ENCODE measurements around the gene C1orf115. TPM values are rescaled to one million over a fixed set of nuclear protein-coding genes. Genes with fewer than 3 reads are reported as not detected.
A peak's percentile ranks its signal among the peaks of the same experiment; 100 is the strongest.
"Not testable (repeated sequence)": the region's sequence is repeated elsewhere in the genome, so short reads cannot be mapped to it uniquely, and the experiment has no call there.

The C1orf115 gene
- total RNA-seq, 1 donor from 2014 or later = 0.11 TPM

GRCh38 chr1:220682901-220683576 is 7.1 kb upstream of the C1orf115 start:
- no peak overlapping the region for H3K27ac Mint-ChIP-seq
- no peaks in the 10 kb centered on the region for H3K4me1 Mint-ChIP-seq (ENCODE audit: low read depth)
- intact Hi-C loops (cut with micrococcal nuclease) = no loop called here
- H3K36me3 Mint-ChIP-seq (ENCODE audit: low read depth) = no peaks in the 10 kb centered on the region
- DNase-seq (ENCODE audit: low spot score) = no peak
- no peak overlapping the region for H3K4me3 Mint-ChIP-seq (ENCODE audit: low read depth)
- H3K9me3 Mint-ChIP-seq = no peaks in the 10 kb centered on the region
- no peaks in the 10 kb centered on the region for H3K27me3 Mint-ChIP-seq (ENCODE audit: low read depth)

- H3K9me3 Mint-ChIP-seq; H3K4me1 Mint-ChIP-seq (ENCODE audit: low read depth); H3K27ac Mint-ChIP-seq; DNase-seq (ENCODE audit: low spot score); intact Hi-C loops (cut with micrococcal nuclease); H3K36me3 Mint-ChIP-seq (ENCODE audit: low read depth); H3K27me3 Mint-ChIP-seq (ENCODE audit: low read depth); H3K4me3 Mint-ChIP-seq (ENCODE audit: low read depth): not testable (repeated sequence)
These were observed 6.4 kb upstream of the C1orf115 start for GRCh38 chr1:220683716-220684115.

GRCh38 chr1:220684890-220685289 is 5.3 kb upstream of the C1orf115 start:
- H3K27ac Mint-ChIP-seq = no peak overlapping the region
- no peaks in the 10 kb centered on the region for H3K9me3 Mint-ChIP-seq
- H3K27me3 Mint-ChIP-seq (ENCODE audit: low read depth) = peaks cover 3% of the 10 kb centered on the region
- no peak for DNase-seq (ENCODE audit: low spot score)
- H3K4me1 Mint-ChIP-seq (ENCODE audit: low read depth) = peaks cover 3% of the 10 kb centered on the region
- no peak overlapping the region for H3K4me3 Mint-ChIP-seq (ENCODE audit: low read depth)
- intact Hi-C loops (cut with micrococcal nuclease) = no loop called here
- H3K36me3 Mint-ChIP-seq (ENCODE audit: low read depth) = no peaks in the 10 kb centered on the region

GRCh38 chr1:220685879-220686278 is 4.3 kb upstream of the C1orf115 start:
- Mint-ChIP-seq H3K4me3 (ENCODE audit: low read depth) (no peak overlapping the region), H3K27me3 (ENCODE audit: low read depth) (peaks cover 5% of the 10 kb centered on the region), H3K27ac (no peak overlapping the region), H3K9me3 (no peaks in the 10 kb centered on the region), H3K36me3 (ENCODE audit: low read depth) (no peaks in the 10 kb centered on the region), H3K4me1 (ENCODE audit: low read depth) (peaks cover 4% of the 10 kb centered on the region)
- DNase-seq (ENCODE audit: low spot score) = no peak
- intact Hi-C loops (cut with micrococcal nuclease) = no loop called here

- H3K4me1 Mint-ChIP-seq (ENCODE audit: low read depth) = peaks cover 4% of the 10 kb centered on the region
- H3K36me3 Mint-ChIP-seq (ENCODE audit: low read depth) = no peaks in the 10 kb centered on the region
- H3K27ac Mint-ChIP-seq = no peak overlapping the region
- peaks cover 22% of the 10 kb centered on the region for H3K27me3 Mint-ChIP-seq (ENCODE audit: low read depth)
- no peak overlapping the region for H3K4me3 Mint-ChIP-seq (ENCODE audit: low read depth)
- no peaks in the 10 kb centered on the region for H3K9me3 Mint-ChIP-seq
- intact Hi-C loops (cut with micrococcal nuclease) = no loop called here
- DNase-seq (ENCODE audit: low spot score) = no peak
These were observed 2.4 kb upstream of the C1orf115 start for GRCh38 chr1:220687809-220688208.

DNA sequence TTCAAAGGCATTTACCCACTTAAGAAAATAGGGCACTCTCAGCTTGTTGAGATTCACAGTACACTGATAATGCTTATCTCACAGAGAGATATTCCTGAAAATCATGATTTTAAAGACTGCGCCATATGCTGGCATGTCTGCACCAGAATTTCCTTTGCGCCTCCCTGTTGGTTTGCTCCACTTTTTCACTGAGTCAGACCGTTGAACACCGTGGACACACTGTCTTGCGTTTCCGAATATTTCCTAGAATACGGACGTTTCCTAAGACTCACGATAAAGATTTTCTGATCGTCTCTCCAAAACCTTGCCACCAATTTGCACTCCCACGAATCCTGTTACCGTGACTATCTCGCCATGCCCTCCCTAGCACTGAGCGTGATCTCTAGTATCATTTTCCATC is 497 bp upstream of the C1orf115 start:
- Mint-ChIP-seq H3K27me3 (ENCODE audit: low read depth) (peaks cover 27% of the 10 kb centered on the region), H3K4me3 (ENCODE audit: low read depth) (peak overlapping the region; percentile 77), H3K9me3 (no peaks in the 10 kb centered on the region), H3K36me3 (ENCODE audit: low read depth) (no peaks in the 10 kb centered on the region), H3K4me1 (ENCODE audit: low read depth) (peaks cover 4% of the 10 kb centered on the region), H3K27ac (no peak overlapping the region)
- no peak for DNase-seq (ENCODE audit: low spot score)
- intact Hi-C loops (cut with micrococcal nuclease) = loop anchor here (1.0 to 10.0 kb wide), 3 partner anchors 43 to 165 kb away; partner anchors contain the start of gene MARK1

DNA sequence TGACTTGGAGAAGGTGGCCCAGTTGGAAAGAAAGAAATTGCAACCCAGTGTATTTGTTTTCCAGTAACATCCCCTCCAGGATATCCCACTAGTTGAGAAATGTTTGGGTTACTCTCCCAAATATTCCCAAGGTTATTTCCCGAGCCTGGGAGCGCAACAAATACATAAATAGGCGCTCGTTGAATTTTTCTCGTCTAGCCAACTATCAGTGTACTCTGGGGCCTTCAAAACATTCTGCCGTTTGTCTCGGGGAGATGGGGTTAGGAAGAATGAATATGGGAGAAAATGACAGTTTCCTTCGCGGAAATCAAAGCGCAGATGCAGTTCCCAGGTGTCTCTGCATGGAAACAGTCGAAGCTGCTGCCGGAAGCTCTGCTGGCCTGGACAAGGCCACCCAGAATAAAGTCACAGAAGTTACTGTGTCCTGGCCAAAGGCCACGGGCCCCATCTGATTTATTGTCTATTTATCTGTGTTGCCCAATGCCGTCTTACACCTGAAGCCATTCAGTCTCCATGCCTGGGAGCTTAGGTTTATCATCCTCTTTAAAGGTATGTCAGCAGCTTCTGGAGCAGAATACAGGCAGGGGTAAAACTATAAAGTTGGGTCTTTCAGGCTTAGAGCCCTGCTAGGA is 1.0 kb downstream of the C1orf115 start:
- intact Hi-C loops (cut with micrococcal nuclease) = loop anchor here (5.0 to 10.0 kb wide), 2 partner anchors 41 to 166 kb away; partner anchors contain the start of gene MARK1
- peak overlapping the region; percentile 38 for H3K4me3 Mint-ChIP-seq (ENCODE audit: low read depth)
- H3K9me3 Mint-ChIP-seq = no peaks in the 10 kb centered on the region
- H3K4me1 Mint-ChIP-seq (ENCODE audit: low read depth) = peaks cover 4% of the 10 kb centered on the region
- no peak overlapping the region for H3K27ac Mint-ChIP-seq
- H3K27me3 Mint-ChIP-seq (ENCODE audit: low read depth) = peaks cover 27% of the 10 kb centered on the region
- no peak for DNase-seq (ENCODE audit: low spot score)
- H3K36me3 Mint-ChIP-seq (ENCODE audit: low read depth) = no peaks in the 10 kb centered on the region

DNA sequence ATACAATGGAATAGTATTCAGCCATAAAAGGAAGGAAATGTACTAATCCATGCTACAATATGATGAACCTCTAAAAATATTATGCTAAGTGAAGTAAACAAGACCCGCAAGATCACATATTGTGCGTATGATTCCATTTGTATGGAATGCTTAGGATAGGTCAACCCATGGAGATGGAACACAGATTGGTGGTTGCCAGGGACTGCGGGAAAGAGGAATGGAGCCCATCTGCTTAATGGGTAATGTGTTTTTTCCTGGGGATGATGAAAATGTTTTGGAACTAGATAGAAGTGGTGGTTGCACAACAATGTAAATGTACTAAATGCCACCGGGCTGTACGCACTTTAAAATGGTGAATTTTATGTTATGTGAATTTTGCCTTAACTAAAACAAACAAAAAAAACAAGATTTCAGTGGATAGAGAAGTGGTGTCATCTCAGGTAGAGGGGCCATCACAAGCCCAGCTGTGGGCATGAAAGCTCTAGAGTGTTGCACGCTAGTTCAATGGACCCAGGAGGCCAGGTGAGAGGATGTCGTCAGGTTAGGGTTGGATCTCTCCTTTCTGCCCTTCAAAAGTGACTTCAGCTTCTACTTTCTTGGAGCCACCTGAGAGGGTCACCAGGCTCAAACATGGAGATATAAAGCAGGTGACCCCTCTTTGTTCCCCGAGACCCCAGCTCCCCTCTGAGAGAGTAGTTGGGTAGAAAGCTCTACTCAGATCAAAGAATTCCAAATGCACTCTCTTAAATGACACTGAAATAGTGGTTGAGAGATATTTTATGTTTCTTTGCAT is 2.5 kb downstream of the C1orf115 start:
- peaks cover 4% of the 10 kb centered on the region for H3K4me1 Mint-ChIP-seq (ENCODE audit: low read depth)
- H3K9me3 Mint-ChIP-seq = no peaks in the 10 kb centered on the region
- intact Hi-C loops (cut with micrococcal nuclease) = loop anchor here (5.0 to 10.0 kb wide), 2 partner anchors 40 to 168 kb away; partner anchors contain the start of gene MARK1
- peaks cover 27% of the 10 kb centered on the region for H3K27me3 Mint-ChIP-seq (ENCODE audit: low read depth)
- no peak for DNase-seq (ENCODE audit: low spot score)
- no peak overlapping the region for H3K27ac Mint-ChIP-seq
- no peaks in the 10 kb centered on the region for H3K36me3 Mint-ChIP-seq (ENCODE audit: low read depth)
- no peak overlapping the region for H3K4me3 Mint-ChIP-seq (ENCODE audit: low read depth)

GRCh38 chr1:220694866-220695382 is 4.8 kb downstream of the C1orf115 start:
- intact Hi-C loops (cut with micrococcal nuclease) = loop anchor here (5.0 to 10.0 kb wide), 2 partner anchors 37 to 170 kb away; partner anchors contain the start of gene MARK1
- Mint-ChIP-seq H3K9me3 (no peaks in the 10 kb centered on the region), H3K36me3 (ENCODE audit: low read depth) (no peaks in the 10 kb centered on the region), H3K4me1 (ENCODE audit: low read depth) (peaks cover 1% of the 10 kb centered on the region), H3K27me3 (ENCODE audit: low read depth) (peaks cover 24% of the 10 kb centered on the region), H3K4me3 (ENCODE audit: low read depth) (no peak overlapping the region), H3K27ac (no peak overlapping the region)
- DNase-seq (ENCODE audit: low spot score) = no peak

GRCh38 chr1:220695426-220695825 is 5.3 kb downstream of the C1orf115 start:
- H3K9me3 Mint-ChIP-seq = no peaks in the 10 kb centered on the region
- no peak for DNase-seq (ENCODE audit: low spot score)
- no peaks in the 10 kb centered on the region for H3K4me1 Mint-ChIP-seq (ENCODE audit: low read depth)
- intact Hi-C loops (cut with micrococcal nuclease) = loop anchor here (10.0 kb wide), 1 partner anchor 171 kb away; the partner anchor contains the start of gene MARK1
- no peak overlapping the region for H3K27ac Mint-ChIP-seq
- H3K36me3 Mint-ChIP-seq (ENCODE audit: low read depth) = no peaks in the 10 kb centered on the region
- no peak overlapping the region for H3K4me3 Mint-ChIP-seq (ENCODE audit: low read depth)
- H3K27me3 Mint-ChIP-seq (ENCODE audit: low read depth) = peaks cover 22% of the 10 kb centered on the region

DNA sequence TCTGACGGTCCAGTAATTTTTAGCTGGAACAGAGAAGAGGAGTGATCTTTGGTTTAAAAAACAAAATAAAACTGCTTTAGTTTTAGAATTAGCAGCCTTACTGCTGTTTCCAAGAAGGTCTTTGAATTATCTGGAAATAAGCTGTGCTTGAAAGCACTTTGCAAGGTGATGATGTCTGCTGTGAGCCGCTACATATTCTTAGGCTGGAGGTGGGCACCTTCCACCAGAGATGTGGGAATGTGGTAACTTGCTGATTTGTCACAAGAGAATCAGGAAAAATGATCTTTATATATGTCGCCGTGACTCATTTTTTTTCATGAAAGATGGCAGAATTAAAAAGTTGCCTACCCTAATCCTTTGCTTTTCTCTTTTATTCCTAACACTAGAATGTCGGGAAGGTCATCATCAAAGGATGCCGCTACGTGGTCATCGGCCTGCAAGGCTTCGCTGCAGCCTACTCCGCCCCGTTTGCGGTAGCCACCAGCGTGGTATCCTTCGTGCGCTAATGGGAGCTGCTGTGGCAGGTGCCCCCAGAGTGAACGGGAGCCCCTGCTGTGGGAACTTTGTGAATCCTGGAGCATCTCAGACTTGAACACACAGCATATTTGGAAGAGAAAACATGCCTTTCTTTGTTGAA is 6.2 kb downstream of the C1orf115 start:
- H3K27me3 Mint-ChIP-seq (ENCODE audit: low read depth) = peaks cover 19% of the 10 kb centered on the region
- no peak overlapping the region for H3K4me3 Mint-ChIP-seq (ENCODE audit: low read depth)
- DNase-seq (ENCODE audit: low spot score) = no peak
- H3K36me3 Mint-ChIP-seq (ENCODE audit: low read depth) = no peaks in the 10 kb centered on the region
- no peaks in the 10 kb centered on the region for H3K4me1 Mint-ChIP-seq (ENCODE audit: low read depth)
- H3K9me3 Mint-ChIP-seq = no peaks in the 10 kb centered on the region
- intact Hi-C loops (cut with micrococcal nuclease) = loop anchor here (10.0 kb wide), 1 partner anchor 172 kb away; the partner anchor contains the start of gene MARK1
- no peak overlapping the region for H3K27ac Mint-ChIP-seq

DNA sequence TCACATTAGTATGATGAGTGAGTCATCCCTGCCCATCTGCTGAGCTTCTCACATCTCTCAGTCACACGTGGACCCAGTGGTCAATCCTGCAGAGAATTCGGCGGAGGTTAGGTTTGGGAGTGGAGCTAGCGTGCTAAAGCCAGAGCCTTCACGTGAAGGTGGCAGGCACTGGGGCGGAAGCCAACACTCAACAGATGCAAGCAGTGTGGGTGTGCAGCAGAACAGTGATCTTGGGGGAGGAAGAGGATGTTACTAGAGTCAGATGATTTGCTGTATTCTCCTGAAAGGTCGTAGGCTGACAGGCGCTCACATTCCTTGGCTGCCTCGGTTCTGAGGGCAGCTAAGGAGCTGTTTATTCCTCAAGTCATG is 6.7 kb downstream of the C1orf115 start:
- intact Hi-C loops (cut with micrococcal nuclease) = loop anchor here (10.0 kb wide), 1 partner anchor 172 kb away; the partner anchor contains the start of gene MARK1
- DNase-seq (ENCODE audit: low spot score) = no peak
- no peak overlapping the region for H3K4me3 Mint-ChIP-seq (ENCODE audit: low read depth)
- H3K36me3 Mint-ChIP-seq (ENCODE audit: low read depth) = no peaks in the 10 kb centered on the region
- peaks cover 14% of the 10 kb centered on the region for H3K27me3 Mint-ChIP-seq (ENCODE audit: low read depth)
- no peaks in the 10 kb centered on the region for H3K9me3 Mint-ChIP-seq
- H3K4me1 Mint-ChIP-seq (ENCODE audit: low read depth) = no peaks in the 10 kb centered on the region
- no peak overlapping the region for H3K27ac Mint-ChIP-seq
